ENCODE measurements around the gene SLC37A3. TPM values are rescaled to one million over a fixed set of nuclear protein-coding genes. Genes with fewer than 3 reads are reported as not detected.

The SLC37A3 gene
- total RNA-seq, 1 experiment from 2014 or later = 52.7 TPM

GRCh38 chr7:140330128-140330527 is 68.2 kb downstream of the SLC37A3 start:
- H3K18ac ChIP-seq (ENCODE audit: insufficient read length, low read depth, low read length) = no peak overlapping the region

More at GRCh38 chr7:140330128-140330527, 68.2 kb downstream of the SLC37A3 start:
- Histone ChIP-seq H3K23ac (ENCODE audit: insufficient read length, low read depth, low read length) (no peak overlapping the region), H3T11ph (ENCODE audit: low read length) (no peak overlapping the region), H3K4me1 (ENCODE audit: insufficient read depth, low read length) (no peaks in the 10 kb centered on the region; the same call in 1 of the 2 replicates), H3K56ac (ENCODE audit: insufficient read length, low read depth, low read length) (no peak overlapping the region), H3K4ac (ENCODE audit: low read depth, low read length) (no peak overlapping the region), H3K79me1 (ENCODE audit: insufficient read depth, low read depth, low read length, poor library complexity, severe bottlenecking) (no peaks in the 10 kb centered on the region), H4K5ac (ENCODE audit: insufficient read length, low read depth, low read length) (no peak overlapping the region), H3K23me2 (ENCODE audit: insufficient read length, low read depth, low read length, poor library complexity, severe bottlenecking) (no peaks in the 10 kb centered on the region), H3K4me2 (ENCODE audit: insufficient read depth, insufficient read length, low read length) (no peak overlapping the region), H2AK5ac (ENCODE audit: insufficient read length, low read length) (no peak overlapping the region), H2AFZ (ENCODE audit: low read length) (no peak overlapping the region), H3K9me3 (ENCODE audit: control insufficient read depth, low read depth, low read length) (no peaks in the 10 kb centered on the region), H3K79me2 (ENCODE audit: insufficient read depth, low read length) (no peaks in the 10 kb centered on the region), H4K8ac (replicated peaks; ENCODE audit: insufficient read length, low read depth, low read length) (no peak overlapping the region), H3K27ac (ENCODE audit: insufficient read length, low read depth, low read length) (no peak overlapping the region), H2BK120ac (ENCODE audit: low read depth, low read length, poor library complexity, severe bottlenecking) (no peak overlapping the region), H4K20me1 (ENCODE audit: control insufficient read depth, insufficient read depth, insufficient read length) (no peaks in the 10 kb centered on the region), H3K9ac (ENCODE audit: extremely low read depth, insufficient read length, low read length) (no peak overlapping the region), H2BK12ac (ENCODE audit: insufficient read length, low read depth, low read length) (no peak overlapping the region), H2BK15ac (ENCODE audit: low read depth, low read length) (no peak overlapping the region), H3K14ac (ENCODE audit: insufficient read depth, low read length) (peak overlapping the region; percentile 20; the same call in 1 of the 2 replicates), H4K91ac (ENCODE audit: insufficient read length, low read depth, low read length) (no peak overlapping the region), H3K27me3 (ENCODE audit: insufficient read depth, low read length) (no peaks in the 10 kb centered on the region), H2BK20ac (ENCODE audit: low read depth, low read length, poor library complexity, severe bottlenecking) (no peak overlapping the region), H2BK5ac (ENCODE audit: insufficient read length, low read length) (no peak overlapping the region)
- Mint-ChIP-seq H3K4me1 (no peaks in the 10 kb centered on the region), H3K27me3 (ENCODE audit: low read depth) (no peaks in the 10 kb centered on the region), H3K9me3 (no peaks in the 10 kb centered on the region), H3K4me3 (no peak overlapping the region), H3K36me3 (ENCODE audit: insufficient read depth in 1 of 3, low read depth in 3 of 3) (peaks cover 4 to 21% (median 15%) of the 10 kb centered on the region in 3 experiments; a peak in 6 of 7 replicates), H3K27ac (peak overlapping the region in 2 of 3 experiments; percentile 24 to 25; a peak in 2 of 7 replicates)
- no peak for TF ChIP-seq CTCF (conservative IDR thresholded peaks at IDR 0.05)
- no peak for DNase-seq
- no CpG with 5 or more reads among the region's 13 CpGs for WGBS (ENCODE audit: extremely low coverage, insufficient read length, low lambda C conversion rate)

Data from H9 (cell line).